ENCODE measurements around the gene AK5. TPM values are rescaled to one million over a fixed set of nuclear protein-coding genes. Genes with fewer than 3 reads are reported as not detected.

AK5 gene
- total RNA-seq, 6 experiments from 2014 or later = 51.9 to 77.6 (median 70.8) TPM

DNA sequence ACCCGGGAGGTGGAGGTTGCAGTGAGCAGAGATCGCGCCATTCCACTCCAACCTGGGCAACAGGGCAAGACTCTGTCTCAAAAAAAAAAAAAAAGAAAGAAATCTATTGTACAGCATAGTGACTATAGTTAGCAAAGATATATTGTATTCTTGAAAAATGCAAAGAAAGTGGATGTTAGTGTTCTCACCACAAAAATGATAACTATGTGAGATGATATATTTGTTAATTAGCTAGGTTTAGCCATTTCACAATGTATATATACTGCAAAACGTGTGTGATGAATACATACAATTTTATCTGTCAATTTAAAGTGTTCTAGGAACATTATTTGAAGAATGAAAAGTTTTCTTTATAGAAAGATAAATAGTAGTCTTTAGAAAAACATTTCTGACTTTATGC lies 179.9 kb downstream of the AK5 start:
- peaks cover 50% of the 10 kb centered on the region for H3K4me1 Mint-ChIP-seq (ENCODE audit: low read depth)
- no peak overlapping the region for H3K4me3 Mint-ChIP-seq
- H3K36me3 Mint-ChIP-seq (ENCODE audit: low read depth) = peaks cover 32% of the 10 kb centered on the region

DNA sequence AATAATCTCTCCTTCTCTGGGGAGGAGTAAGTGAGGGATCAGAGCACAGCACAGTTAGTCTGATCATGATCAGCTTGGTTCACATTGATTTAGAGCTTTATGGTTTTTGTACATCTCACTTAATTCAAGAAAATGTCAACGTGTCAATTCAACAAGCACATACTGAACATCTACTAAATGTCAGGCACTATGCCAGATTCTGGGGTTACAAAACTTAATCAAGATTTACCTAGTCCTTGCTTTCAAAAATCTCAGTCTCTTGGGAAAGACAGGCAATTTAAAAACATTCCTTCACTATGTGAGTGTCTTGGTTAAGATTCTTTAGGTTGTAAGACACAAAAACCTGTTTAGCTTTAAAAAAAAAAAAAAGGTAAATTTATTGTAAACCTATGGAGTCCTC lies 181.4 kb downstream of the AK5 start:
- Mint-ChIP-seq H3K9me3 (no peaks in the 10 kb centered on the region), H3K4me1 (ENCODE audit: low read depth) (peaks cover 50% of the 10 kb centered on the region), H3K27me3 (ENCODE audit: insufficient read depth) (no peaks in the 10 kb centered on the region; the same call in 1 of the 2 replicates), H3K36me3 (ENCODE audit: low read depth) (peaks cover 17% of the 10 kb centered on the region), H3K4me3 (no peak overlapping the region), H3K27ac (no peak overlapping the region)
- DNase-seq = no peak
- TF ChIP-seq, protein P1, sequence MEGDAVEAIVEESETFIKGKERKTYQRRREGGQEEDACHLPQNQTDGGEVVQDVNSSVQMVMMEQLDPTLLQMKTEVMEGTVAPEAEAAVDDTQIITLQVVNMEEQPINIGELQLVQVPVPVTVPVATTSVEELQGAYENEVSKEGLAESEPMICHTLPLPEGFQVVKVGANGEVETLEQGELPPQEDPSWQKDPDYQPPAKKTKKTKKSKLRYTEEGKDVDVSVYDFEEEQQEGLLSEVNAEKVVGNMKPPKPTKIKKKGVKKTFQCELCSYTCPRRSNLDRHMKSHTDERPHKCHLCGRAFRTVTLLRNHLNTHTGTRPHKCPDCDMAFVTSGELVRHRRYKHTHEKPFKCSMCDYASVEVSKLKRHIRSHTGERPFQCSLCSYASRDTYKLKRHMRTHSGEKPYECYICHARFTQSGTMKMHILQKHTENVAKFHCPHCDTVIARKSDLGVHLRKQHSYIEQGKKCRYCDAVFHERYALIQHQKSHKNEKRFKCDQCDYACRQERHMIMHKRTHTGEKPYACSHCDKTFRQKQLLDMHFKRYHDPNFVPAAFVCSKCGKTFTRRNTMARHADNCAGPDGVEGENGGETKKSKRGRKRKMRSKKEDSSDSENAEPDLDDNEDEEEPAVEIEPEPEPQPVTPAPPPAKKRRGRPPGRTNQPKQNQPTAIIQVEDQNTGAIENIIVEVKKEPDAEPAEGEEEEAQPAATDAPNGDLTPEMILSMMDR (IDR thresholded peaks at IDR 0.05) = no peak

More for the DNA sequence above, 179.9 kb downstream of the AK5 start:
- H3K27ac Mint-ChIP-seq = no peak overlapping the region
- no peaks in the 10 kb centered on the region; the same call in 1 of the 2 replicates for H3K27me3 Mint-ChIP-seq (ENCODE audit: insufficient read depth)
- H3K9me3 Mint-ChIP-seq = no peaks in the 10 kb centered on the region
- TF ChIP-seq, protein P1 (IDR thresholded peaks at IDR 0.05) = no peak
- no peak for DNase-seq

DNA sequence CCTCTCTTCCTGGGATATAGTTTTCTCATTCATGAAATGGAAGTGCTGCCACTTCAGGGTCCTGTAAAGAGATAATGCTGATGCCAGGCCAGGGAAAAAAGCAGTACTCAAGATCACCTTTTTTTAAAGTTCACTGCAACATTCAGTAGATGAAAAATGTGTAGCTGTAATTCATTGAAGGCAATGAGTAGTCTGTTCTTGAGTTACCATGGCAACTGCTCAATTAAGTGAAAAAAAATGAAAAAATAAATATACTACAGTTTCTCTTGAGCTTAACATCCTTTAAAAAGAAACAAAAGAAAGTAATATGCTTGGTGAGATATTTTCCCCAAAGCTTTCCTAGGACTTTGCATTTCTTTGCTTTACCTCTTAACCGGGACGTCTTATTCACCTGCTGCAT lies 183.3 kb downstream of the AK5 start:
- DNase-seq = peak; percentile 7

DNA sequence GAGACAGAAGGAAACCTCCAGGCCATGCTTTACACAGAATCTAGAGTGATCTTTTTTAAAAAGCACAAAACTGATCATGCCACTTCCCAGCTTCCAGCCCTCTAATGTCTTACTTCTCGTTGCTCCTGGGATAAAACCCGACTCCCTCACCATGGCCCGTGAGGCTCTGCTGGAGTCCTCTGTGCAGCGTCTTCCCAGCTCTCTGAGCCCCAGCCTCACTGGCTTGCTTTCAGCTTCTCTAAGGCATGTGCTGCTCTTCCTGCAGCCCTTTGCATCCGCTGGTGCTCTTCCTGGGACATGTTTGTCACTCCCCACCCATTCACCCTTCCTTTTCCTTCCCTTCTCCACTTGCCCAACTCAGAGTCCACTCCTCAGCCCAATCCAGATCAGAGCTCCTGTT lies 184.1 kb downstream of the AK5 start:
- peaks cover 39% of the 10 kb centered on the region for H3K4me1 Mint-ChIP-seq (ENCODE audit: low read depth)
- peaks cover 6% of the 10 kb centered on the region; the same call in 1 of the 2 replicates for H3K36me3 Mint-ChIP-seq (ENCODE audit: low read depth)
- no peak for DNase-seq
- no peak overlapping the region; the same call in 1 of the 2 replicates for H3K27ac Mint-ChIP-seq
- H3K9me3 Mint-ChIP-seq = no peaks in the 10 kb centered on the region
- no peaks in the 10 kb centered on the region; the same call in 1 of the 2 replicates for H3K27me3 Mint-ChIP-seq (ENCODE audit: insufficient read depth)
- TF ChIP-seq, protein P1 (IDR thresholded peaks at IDR 0.05) = no peak
- no peak overlapping the region for H3K4me3 Mint-ChIP-seq

More for the DNA sequence above, 183.3 kb downstream of the AK5 start:
- TF ChIP-seq, protein P1 (IDR thresholded peaks at IDR 0.05) = no peak
- Mint-ChIP-seq H3K9me3 (no peaks in the 10 kb centered on the region), H3K4me3 (no peak overlapping the region), H3K4me1 (ENCODE audit: low read depth) (peaks cover 45% of the 10 kb centered on the region), H3K27me3 (ENCODE audit: insufficient read depth) (no peaks in the 10 kb centered on the region; the same call in 1 of the 2 replicates), H3K36me3 (ENCODE audit: low read depth) (peaks cover 6% of the 10 kb centered on the region; the same call in 1 of the 2 replicates), H3K27ac (no peak overlapping the region)

DNA sequence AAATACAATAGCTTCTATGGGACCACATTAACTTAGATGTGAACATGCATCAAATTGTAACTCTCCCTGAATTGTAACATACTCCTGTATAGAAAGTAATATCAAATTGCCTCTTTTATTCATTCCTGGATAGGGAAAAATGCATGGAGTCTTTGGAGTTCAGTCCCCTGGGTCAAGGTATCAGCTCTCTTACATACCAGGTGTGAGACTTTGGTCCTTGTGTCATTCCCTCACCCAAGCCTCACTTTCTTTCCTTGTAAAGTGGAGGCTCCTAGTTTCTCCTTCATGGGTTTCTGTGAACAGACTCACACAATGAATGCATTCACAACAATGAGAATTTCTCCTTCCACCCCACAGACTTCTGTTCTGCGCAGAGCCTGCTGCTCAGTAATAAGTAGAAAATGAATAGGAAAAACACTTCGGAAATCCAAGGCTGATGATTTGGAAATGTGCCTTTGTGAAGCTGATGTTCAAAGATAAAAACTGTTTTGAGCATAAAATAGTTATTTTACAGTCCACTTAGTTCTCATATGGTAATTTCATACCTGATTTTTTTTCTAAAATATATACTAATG lies 185.3 kb downstream of the AK5 start:
- no peaks in the 10 kb centered on the region; the same call in 1 of the 2 replicates for H3K27me3 Mint-ChIP-seq (ENCODE audit: insufficient read depth)
- no peak overlapping the region for H3K27ac Mint-ChIP-seq
- H3K9me3 Mint-ChIP-seq = no peaks in the 10 kb centered on the region
- TF ChIP-seq, protein P1 (IDR thresholded peaks at IDR 0.05) = no peak
- DNase-seq = no peak
- H3K36me3 Mint-ChIP-seq (ENCODE audit: low read depth) = peaks cover 6% of the 10 kb centered on the region; the same call in 1 of the 2 replicates
- no peak overlapping the region for H3K4me3 Mint-ChIP-seq
- peaks cover 39% of the 10 kb centered on the region for H3K4me1 Mint-ChIP-seq (ENCODE audit: low read depth)

All from HFFc6 (cell line).